NCI-H1105 treated with DMSO at 0.1 percent for 48 hours (cell line): ENCODE data around the gene LAMA2.

ENCODE experiments used
- DNase-seq: peaks from one replicate; lab custom pipeline; 2025; lab: John Stamatoyannopoulos, UW

The LAMA2 gene

DNA sequence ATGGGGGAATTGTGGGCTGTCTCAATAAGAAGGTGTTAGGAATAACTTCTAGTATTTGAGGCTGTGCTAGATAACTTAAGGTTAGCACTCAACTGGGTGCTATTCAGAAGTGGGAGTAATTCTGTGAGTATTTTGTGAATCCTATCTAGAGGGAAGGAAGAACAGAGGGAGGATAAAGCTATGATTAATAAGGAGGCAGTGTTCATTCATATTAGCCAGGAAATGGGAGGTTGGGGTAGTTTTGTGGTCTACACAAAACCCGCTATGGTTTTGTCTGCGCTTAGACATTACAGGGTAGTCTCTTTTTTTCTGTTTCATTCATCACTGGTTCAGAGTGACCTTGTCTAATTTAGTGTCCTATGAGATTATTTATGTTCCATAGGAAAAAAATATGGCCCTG is 486.0 kb downstream of the LAMA2 start:
- no peak for DNase-seq

DNA sequence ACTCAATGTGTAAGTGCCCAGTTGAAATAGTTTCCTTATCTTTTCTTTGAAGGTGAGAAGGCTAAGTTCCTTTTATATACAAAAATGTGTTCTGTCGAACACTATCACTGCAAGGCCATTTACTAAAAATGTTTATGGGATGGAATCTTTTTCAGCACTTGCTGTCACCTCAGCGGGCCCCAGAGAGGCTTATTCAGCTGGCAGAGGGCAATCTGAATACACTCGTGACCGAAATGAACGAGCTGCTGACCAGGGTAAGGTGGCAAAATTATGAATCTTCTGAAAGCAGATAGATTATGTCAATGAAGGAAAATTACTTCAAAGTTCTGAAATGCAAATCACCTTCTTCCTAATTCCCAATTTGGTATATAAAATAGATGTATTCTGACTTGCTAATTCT is 486.8 kb downstream of the LAMA2 start:
- DNase-seq = no peak

DNA sequence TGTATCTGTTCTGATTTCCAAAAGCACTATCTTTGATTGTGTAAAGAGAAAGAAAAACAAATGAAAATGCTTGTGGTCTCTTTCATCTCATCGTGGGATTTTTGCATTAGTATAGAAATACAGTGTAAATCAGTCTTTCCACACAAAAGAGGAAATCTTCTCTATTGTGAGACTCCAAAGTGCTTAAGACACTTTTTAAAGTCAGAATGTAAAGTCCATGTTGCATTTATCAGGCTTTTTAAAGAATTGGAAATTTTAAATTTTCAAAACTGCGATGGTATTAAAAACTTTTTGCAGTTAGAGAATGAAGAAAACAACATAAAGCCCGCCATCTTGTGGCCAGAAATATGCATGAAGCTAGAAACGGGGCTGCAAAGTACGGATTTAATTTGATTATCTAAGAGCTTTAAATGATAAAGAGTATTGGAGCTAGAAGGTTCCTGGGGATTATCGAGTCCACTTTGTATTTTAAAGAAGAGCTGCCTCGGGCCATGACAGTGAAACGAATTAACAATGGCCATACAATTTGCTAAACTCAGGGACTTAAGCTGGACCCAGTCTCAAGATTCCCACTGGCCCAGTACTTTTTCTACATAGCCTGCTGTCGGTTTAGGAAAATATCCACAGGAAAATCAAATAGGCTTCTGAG is 487.5 kb downstream of the LAMA2 start:
- peak; percentile 47 for DNase-seq

DNA sequence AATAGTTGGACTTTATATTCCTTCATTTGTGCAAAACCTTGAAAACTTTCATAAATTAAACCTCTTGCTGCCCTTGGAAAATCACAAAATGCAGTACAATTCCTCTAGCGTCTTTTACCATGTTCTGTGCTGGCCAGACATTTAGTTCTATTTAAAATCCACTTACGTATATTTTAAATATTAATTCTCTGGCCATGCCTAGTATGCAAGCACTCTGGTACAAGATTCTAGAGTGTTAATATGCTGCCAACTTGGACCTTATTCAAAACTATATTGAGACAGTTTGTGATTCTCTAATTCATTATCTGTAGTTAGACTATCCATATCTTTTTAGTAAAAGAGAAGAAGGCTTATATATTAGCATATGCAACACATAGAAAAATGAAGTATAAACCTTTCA is 498.9 kb downstream of the LAMA2 start:
- DNase-seq = no peak

DNA sequence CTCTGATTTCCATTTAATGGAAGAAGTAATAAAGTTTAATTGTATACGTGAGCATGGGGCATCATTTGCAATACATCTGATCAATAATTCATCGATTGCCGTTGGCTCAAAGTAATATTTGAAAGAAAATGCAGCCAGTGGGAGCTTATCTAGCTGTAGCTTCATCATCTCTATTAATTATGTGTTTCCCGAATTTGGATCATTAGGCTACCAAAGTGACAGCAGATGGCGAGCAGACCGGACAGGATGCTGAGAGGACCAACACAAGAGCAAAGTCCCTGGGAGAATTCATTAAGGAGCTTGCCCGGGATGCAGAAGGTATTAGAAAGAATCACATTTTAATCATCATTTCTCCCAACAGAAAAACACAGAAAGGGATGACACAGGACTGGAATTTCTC is 500.0 kb downstream of the LAMA2 start:
- DNase-seq = no peak

DNA sequence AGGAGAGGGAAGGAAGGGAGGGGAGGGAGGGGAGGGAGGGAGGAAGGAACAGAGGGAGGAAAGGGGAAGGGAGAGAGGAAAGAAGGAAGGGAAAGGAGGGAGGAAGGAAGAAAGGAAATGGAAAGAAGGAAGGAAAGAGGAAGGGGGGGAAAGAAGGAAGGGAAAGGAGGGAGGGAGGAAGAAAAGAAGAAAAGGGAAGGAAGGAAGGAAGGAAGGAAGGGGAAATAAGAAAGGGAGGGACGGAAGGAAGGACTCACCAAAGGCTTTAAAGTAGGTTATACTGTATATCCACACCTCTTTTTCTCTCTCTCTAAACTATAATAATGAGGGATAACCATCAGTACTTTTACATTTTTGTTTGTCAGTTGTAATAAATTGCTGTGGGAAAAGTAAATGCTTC is 502.2 kb downstream of the LAMA2 start:
- DNase-seq = no peak

DNA sequence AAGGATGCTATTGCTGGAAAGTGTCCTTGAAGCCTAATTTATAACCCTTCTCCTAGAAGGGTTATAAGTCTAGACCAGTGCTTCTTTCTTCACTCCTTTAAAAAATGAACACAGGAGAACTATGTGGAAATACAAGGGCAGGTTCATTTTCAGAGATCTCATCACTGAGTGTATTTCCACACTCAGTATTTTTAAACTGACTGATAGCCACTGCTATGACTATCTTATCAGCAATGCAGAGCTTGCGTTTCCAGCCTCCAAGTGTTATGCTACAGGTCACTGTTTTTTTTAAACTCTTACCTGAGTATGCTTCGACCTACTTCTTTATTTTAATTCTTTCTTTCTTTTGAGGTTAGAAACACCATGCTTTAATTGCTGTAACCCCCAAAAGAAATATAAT is 508.0 kb downstream of the LAMA2 start:
- no peak for DNase-seq

DNA sequence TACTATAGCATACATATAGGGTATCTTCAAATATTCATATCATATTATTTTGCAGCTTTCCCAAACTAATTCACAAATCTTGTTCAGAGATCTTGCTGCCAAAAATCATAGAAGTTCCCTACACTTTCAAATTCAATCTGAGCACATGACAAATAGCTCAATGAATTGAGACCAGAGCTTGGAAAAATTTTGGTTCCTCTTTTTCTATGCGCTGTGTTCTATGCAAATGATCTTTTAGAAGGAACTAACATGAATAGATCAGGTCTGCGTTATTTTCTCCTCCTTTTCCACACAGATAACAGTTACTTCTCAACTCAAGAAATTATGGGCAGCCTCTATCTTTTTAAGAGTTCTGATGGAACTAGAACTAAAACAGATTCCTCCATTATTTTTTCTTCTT is 510.7 kb downstream of the LAMA2 start:
- no peak for DNase-seq

DNA sequence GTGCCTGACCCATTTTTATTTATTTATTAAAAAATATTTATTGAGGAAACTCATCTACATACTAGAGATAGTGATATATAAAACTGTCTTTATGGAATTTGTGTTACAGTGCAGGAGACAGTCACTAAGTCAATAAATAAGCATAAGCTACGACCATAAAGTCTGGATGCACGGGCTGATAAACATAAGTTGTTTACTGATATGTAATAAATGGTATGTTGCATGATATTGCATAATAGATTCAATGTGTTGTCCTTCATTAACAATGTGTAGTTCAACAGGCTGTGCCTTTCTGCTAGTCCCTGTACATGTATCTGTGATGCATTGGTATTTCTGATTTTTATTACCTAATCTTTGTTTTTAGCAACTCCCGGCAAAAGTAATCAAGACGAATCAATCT is 515.8 kb downstream of the LAMA2 start:
- no peak for DNase-seq

DNA sequence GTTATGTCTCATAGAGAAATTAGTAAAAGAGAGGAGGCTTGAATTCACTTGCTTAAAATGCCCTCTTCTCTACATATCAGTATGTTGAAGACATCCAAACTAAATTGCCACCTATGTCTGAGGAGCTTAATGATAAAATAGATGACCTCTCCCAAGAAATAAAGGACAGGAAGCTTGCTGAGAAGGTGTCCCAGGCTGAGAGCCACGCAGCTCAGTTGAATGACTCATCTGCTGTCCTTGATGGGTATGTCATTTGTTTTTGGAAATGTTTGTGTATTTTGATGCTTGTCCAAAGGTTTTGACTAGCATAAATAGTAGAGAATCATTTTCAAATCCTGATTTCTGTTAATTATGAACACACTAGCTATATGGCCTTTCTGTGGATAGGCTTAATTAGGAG is 519.3 kb downstream of the LAMA2 start:
- DNase-seq = no peak

DNA sequence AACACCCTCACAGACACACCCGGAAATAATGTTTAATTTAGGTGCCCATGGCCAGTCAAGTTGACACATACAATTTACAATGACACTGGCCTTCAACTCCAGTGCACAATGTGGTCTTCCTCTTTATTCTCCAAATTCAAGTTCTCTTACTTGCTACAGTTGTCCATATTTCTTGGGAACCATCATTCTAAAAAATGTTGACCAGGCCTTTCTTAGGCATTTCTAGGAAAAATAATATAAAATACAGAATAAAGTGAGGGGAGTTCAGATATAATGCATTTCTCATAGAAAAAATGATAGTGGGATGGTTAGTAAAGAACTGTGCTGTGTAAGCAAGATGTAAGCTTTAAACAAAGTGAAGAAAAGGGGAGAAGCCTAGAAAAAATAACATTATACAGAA is 528.2 kb downstream of the LAMA2 start:
- no peak for DNase-seq

DNA sequence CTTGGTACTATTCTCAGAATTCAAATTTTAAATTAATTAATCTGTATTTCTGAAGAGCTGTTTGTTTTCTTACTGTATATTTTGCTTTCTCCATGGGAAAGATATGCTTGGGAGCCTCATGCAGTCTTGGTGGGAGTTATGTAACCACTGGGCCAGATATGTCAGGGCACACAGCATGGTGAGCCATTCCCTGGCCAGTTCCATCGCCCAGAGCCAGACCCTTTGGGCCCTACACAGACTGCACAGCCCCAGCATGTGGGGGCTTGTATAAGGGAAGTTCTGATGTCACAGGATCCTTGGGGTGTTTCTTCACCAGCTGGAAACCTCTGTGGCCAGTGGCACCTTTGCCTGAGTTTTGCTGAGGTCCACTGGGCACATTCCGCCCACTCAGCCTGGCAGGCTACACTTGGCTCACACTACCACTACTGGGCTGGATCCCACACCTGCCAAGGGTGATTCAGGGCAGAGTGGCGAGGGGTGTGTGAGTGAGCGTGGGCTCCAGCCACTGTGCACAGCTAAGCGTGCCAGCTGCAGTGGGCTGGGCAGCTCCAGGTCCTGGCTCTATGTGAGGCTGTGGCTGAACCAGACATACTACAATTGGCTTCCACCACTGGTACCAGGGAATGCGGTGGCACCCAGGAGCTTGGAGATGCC is 533.5 kb downstream of the LAMA2 start:
- DNase-seq = no peak

DNA sequence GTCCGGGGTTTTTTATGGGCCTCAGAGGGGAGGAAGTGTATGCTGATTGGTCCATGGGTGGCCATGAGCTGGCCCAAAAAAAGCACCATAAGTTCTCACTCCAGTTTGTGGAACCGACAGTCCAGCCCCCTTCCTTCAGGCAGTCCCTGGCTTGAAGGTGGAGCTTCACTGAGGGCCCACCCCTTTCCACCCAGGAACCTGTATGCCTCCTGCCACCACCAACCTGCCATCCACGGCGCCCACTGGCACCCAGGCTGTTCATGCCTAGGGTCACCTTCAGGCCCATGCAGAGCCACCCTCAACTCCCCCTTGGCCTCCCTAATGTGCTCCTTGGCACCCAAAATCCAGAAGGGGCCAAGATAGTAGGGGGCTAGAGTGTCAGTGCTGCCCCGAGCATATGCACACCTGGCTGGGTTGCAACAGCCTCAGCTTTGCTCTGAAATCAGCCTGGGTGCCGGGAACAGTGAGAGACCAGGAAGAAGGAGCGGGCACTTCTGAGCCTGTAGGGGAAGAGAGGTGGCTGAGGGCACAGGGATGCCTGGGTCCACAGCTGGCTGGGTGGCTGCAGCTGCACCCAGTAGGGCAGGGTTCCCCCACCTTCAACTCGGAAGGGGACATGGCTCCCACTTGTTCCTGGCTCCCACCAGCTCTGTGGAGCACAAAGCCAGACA is 534.6 kb downstream of the LAMA2 start:
- no peak for DNase-seq

DNA sequence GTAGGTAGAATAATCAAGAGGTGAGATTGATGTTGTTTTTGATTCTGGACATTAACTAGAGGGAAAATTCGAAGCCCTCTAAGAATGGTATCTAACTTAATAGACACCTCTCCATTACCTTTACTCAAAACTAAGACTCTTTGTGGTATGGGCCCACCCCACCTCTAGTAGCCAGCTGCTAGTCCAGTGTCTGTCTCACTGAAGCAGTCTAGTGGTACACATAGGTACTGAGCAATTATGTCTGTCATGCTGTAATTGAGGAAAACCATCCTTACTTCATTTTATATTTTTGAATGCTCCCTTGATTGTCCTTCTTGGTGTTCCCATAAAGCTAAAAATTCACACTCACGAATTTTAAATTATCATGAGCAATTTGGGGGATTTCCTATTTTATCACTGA is 536.4 kb downstream of the LAMA2 start:
- DNase-seq = no peak

DNA sequence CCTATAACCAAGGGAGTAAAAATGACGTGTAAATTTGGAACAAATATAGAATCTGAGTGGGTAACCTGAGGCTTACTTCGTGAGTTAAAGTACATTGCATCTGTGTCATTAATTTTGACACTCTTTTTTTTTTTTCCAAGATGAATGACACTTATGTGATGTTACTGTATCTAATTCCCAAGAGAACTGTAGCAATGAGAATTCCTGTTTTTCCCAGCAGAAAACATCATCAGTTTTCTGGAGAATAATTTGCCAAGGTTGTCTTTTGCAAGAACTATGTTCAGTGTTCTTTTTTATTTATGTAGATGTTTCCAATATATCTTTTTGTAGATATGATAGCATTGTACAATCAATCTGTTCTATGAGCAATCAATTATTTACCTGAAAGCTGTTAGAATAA is 543.4 kb downstream of the LAMA2 start:
- DNase-seq = no peak

DNA sequence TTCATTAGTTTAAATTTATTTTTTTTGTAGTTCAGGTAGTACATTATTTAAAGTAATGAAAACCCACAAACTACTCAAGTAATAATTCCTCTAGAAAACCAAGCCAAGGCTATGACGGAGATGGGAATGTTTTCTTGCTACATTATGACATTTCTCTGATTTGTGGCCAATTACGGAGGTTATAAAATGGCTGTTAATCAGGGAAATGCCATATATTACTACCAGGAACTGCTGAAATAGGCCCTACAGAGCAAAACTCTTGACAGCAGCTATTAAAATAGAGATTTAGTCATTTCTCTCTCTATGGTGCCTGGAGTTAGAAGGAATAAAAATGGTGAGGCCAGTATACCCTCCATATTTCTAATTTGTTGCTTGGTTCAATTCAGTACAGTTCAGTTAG is 547.0 kb downstream of the LAMA2 start:
- no peak for DNase-seq

DNA sequence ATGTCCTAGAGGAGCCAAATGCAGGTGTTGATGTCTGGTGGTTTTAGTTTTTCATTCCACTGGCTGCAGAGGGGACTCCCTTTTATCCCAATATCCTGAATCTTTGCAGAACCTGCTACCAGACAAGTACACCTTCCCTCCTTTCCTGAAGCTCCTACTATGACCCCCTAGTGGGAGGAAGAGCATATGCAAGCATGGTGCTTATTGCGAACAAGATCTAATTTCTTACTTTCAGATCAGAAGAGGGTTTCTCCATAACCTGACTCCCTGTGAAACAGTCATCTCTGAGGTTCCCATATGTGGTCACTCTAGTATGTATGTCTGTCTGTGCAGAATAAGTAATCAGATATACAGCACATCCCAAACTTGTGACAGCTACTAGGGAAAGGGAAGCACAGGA is 549.8 kb downstream of the LAMA2 start:
- peak; percentile 7 for DNase-seq

DNA sequence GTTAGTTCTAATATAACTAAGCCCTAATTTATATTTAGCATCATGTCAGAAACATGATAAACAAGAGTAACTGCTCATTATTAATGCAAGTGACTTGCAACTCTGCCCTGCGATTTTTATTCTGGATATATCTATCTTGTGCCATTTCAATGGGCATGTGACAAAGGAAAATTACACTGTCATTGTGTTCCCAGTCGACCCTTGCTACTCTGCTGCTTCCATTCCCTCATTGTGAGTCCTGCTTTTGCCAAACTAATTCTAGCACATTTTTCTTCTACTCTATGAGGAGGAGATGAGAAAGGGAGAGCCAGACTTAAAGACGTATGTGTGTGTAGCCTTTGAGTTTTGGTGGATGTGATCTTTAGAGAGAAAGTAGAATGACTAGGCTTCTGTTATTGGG is 551.2 kb downstream of the LAMA2 start:
- no peak for DNase-seq

DNA sequence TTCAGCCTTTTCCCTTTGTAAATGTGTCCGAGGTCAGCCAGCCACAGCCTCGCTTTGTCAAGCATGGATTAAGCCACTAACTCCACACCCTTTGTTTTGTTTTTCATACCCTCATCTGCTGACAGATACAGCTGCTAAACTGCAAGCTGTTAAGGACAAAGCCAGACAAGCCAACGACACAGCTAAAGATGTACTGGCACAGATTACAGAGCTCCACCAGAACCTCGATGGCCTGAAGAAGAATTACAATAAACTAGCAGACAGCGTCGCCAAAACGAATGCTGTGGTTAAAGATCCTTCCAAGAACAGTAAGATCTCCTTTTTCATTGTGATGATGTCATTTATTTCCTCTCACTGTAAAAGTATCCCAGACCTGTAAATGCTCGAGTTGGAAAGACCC is 557.8 kb downstream of the LAMA2 start:
- no peak for DNase-seq

DNA sequence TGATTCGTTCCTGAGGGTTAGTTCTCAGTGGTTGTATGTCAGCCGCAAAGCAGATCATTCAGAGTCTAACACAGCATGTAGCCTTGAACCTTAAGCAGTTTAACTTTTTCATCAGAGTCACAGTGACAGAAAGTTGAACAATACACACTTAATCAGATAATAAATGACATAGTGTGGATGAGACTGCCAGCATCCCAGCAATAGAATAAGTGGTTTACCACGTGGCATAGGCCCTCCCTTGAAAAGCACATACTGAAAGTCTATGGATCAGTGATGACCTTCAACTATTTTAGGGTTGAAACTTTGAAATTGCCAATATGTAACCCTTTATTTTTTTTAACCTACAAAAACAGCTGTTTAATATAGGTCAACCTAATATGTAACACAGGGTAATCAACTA is 561.7 kb downstream of the LAMA2 start:
- DNase-seq = no peak

DNA sequence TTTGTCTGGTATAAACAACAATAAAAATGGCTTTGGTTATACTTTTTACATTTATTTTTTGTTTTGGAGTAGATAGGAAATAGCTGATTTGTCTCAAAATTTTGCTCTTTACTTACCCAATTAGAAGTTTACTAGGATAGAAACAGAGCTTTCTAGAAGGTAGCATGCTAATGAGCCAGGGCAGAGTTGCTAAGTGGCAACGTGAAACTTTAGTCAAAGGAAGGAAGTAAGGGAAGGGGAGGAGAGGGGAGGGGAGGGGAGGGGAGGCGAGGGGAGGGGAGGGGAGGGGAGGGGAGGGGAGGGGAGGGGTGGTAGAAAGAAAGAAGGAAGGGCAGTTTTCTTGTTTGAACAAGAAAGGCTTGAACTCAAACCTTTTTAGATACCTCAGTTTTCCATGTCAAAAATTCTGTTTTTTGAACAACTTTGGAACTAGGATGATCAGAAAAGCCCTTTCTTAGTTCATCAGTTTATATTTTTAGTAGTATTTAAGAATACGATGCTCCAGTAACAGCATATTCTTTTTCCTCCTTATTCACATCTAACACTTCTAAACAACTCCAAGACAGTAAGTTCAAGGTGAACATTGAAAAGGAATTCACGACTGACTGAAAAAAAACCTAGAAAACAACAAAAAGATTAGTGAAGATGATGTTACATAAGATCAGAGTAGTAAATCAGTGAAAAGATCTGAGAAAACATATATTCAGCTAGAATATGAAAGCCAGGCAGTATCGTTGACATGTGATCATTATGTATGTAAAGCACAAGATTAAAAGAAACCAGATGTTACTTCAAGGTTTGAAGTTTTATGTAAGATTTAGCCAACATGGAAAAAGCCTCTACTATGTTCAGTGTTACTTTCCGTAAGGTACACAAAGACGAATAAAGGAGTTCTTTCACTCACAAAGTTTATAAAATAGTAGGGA is 563.6 kb downstream of the LAMA2 start:
- no peak for DNase-seq

DNA sequence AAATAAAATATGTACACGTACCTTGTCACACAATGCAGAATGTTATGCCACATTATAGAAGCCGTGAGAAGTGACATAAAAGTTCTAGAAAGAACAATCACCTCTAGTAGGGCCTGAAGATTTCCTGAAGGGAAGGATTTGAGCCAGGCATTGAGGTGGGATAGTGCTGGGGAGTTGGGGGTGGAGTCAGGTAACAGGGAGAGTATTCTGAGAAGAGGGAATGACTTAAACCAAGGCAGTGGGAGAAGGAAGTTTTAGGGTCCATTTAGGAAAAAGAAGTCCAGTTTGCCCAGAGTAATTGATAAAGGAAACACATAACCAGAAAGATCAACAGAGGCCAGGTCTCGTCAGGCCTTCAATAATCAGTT is 564.2 kb downstream of the LAMA2 start:
- no peak for DNase-seq

DNA sequence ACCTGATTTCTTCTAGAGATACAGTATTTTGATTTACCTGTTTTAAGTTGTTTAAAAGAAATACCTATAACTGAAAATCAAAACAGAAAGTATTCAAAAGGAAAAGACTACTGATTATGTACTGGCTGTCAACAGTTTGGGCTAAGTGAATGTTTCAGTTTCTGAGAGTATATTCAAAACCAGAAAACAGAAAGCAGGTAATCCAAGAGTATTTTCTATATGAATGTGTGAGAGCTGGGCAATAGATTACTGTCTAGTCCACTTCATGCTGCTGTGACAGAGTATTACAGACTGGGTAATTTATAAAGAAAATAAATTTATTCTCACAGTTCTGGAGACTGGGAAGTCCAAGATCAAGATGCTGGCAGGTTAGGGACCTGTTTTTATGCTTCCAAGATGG is 566.0 kb downstream of the LAMA2 start:
- no peak for DNase-seq
